ENCODE measurements around the gene RNF213.

DNA sequence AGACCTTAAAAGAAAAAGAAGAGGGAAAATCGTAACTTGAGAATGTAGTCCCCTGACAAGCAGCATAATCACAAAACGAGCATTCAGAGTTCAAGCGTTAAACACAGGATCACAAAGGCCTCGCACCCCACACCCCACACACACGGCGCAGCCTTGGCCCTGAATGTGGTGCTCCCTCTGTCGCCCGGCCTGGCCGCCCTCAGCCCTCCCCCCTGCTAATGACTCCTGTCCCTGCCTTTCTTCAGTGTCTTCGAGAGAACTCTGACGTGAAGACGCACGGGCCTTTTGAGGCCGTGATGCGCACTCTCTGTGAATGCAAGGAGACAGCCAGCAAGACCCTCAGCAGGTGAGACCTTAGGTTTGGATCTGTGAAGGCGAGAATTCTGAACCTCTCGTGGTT lies 106.9 kb downstream of the RNF213 start:
- TF ChIP-seq CTCF (conservative IDR thresholded peaks at IDR 0.05; ENCODE audit: low read length) = no peak
- no peak for TF ChIP-seq EZH2phosphoT487 (IDR thresholded peaks at IDR 0.05; ENCODE audit: borderline replicate concordance)
